ENCODE data around the gene UNC5B. TPM values are rescaled to one million over a fixed set of nuclear protein-coding genes. Genes with fewer than 3 reads are reported as not detected.
A peak's percentile ranks its signal among the peaks of the same experiment; 100 is the strongest.

The UNC5B gene
- total RNA-seq, 4 donors from 2014 or later, result 3.4 to 5.2 (median 3.9) TPM

DNA sequence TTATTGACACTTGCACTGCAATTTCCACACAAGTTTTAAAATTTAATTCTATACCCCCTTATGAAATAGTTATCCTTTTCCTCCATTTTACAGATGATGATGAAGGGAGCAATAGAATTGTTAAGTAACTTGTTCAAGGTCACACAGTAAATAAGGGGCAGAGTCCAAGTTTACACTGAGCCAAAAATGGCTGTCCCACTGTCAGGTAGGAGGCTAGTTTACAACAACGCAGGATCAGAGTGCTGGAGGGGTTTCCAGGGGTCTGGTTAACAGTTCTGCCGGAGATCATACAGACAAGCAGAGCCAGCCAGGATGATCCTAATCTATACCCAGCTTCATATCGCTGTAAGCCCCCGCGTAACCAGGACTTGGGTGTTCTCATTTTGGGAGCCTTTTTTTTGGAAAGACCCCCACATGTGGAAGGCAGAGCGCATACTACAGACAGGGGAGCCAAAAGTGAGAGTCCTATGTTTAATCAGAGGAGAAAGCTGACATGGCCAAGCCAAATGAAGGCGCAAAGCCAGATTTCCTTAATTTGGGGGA, 524 bp upstream of the UNC5B start:
- DNase-seq (ENCODE audit: low spot score), result no peak

DNA sequence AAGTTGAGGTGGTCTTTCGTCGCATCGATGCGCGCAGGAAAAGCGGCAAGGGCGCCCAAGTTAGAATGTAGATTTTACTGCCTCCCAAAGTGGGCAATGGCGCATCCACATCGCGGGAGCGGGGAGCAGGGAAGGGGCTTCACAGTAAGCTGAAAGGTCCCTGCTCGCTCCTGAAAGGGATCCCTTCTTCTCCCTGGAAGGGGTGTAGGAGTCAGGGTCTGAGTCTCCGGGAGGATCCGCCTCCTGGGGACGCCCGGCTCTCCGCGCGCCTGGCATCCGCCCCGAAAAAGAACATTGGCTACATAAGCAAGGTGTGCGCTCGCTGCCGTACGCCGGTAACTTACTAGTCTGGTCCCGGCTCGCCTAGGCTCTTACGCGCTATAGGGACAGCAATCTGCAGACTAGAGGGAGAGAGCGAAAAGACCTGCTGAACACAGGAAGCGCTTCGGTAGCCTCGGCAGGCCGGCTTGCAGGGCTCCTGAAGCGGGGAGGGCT, 804 bp downstream of the UNC5B start:
- no peak for TF ChIP-seq CTCF (IDR thresholded peaks at IDR 0.05)
- ATAC-seq (ENCODE audit: low FRiP score) (peak; percentile 11), DNase-seq (ENCODE audit: low spot score) (no peak)

More for the DNA sequence above, 524 bp upstream of the UNC5B start:
- ATAC-seq (ENCODE audit: low FRiP score), result no peak
- no peak for TF ChIP-seq CTCF (IDR thresholded peaks at IDR 0.05)

GRCh38 chr10:71213761-71214440, 1.5 kb downstream of the UNC5B start:
- DNase-seq (ENCODE audit: low spot score), result no peak
- ATAC-seq (ENCODE audit: low FRiP score), result no peak
- no peak for TF ChIP-seq CTCF (IDR thresholded peaks at IDR 0.05)

GRCh38 chr10:71214641-71215559, 2.5 kb downstream of the UNC5B start:
- DNase-seq (ENCODE audit: low spot score) (no peak), ATAC-seq (ENCODE audit: low FRiP score) (no peak)
- no peak for TF ChIP-seq CTCF (IDR thresholded peaks at IDR 0.05)

GRCh38 chr10:71216363-71216695, 4.0 kb downstream of the UNC5B start:
- ATAC-seq (ENCODE audit: low FRiP score), result no peak
- no peak for DNase-seq (ENCODE audit: low spot score)
- TF ChIP-seq CTCF (IDR thresholded peaks at IDR 0.05), result no peak

- TF ChIP-seq CTCF (IDR thresholded peaks at IDR 0.05), result no peak
- ATAC-seq (ENCODE audit: low FRiP score) (no peak), DNase-seq (ENCODE audit: low spot score) (no peak)
Observed at GRCh38 chr10:71216751-71217265, 4.4 kb downstream of the UNC5B start.

Measured in omental fat pad (tissue), 4 donors.